SU-DHL-6 (cell line): ENCODE measurements around the gene PDE8B.

Experiments
- H2AFZ ChIP-seq: fragments of 200-600 bp; sonication (generic); 2 replicates; pipeline ENCODE4 v1.6.1; 2014; ENCODE audit warnings: low read depth, mild to moderate bottlenecking, moderate library complexity, mixed read lengths, antibody characterized with exemption, low read length; ENCODE audit not compliant: severe bottlenecking
- H3F3A ChIP-seq: fragments of 200-600 bp; shearing (Covaris generic); 2 replicates; pipeline ENCODE4 v1.6.0; 2016; ENCODE audit warnings: antibody characterized with exemption, mild to moderate bottlenecking; ENCODE audit not compliant: insufficient read depth
- H3K27ac ChIP-seq: fragments of 200-600 bp; sonication (generic); 2 replicates; pipeline ENCODE4 v1.5.1; 2016; ENCODE audit warnings: low read depth, mild to moderate bottlenecking, low read length, moderate library complexity, mixed read lengths
- H3K27me3 ChIP-seq: fragments of 200-600 bp; sonication (generic), shearing (Covaris generic); 2 replicates; pipeline ENCODE4 v1.6.0; 2014; ENCODE audit warnings: mild to moderate bottlenecking, low read length
- H3K36me3 ChIP-seq: fragments of 200-600 bp; sonication (generic); 2 replicates; pipeline ENCODE4 v1.6.1; 2014; ENCODE audit warnings: mild to moderate bottlenecking, low read length, mixed read lengths
- H3K4me2 ChIP-seq: fragments of 300-600, 200-600 bp; shearing (Covaris generic), sonication (generic); 2 replicates; pipeline ENCODE4 v1.6.0; 2014; ENCODE audit warnings: low read length, low read depth, mild to moderate bottlenecking; ENCODE audit not compliant: poor library complexity, severe bottlenecking
- H3K4me3 ChIP-seq: fragments of 200-600 bp; sonication (generic); 2 replicates; pipeline ENCODE4 v1.5.1; 2014; ENCODE audit warnings: antibody characterized with exemption, low read length, mild to moderate bottlenecking, mixed read lengths; ENCODE audit not compliant: insufficient read depth, poor library complexity, severe bottlenecking
- H3K79me2 ChIP-seq: fragments of 200-600 bp; sonication (generic); 2 replicates; pipeline ENCODE4 v1.6.1; 2014; ENCODE audit warnings: mild to moderate bottlenecking, low read length, moderate library complexity; ENCODE audit not compliant: insufficient read depth
- H3K9ac ChIP-seq: fragments of 200-600 bp; sonication (generic); 2 replicates; pipeline ENCODE4 v1.7.0; 2014; ENCODE audit warnings: mild to moderate bottlenecking, low read length
- H3K9me2 ChIP-seq: fragments of 200-600 bp; sonication (generic); replicated peaks from 2 replicates; pipeline ENCODE4 v1.6.1; 2014; ENCODE audit warnings: low read length; ENCODE audit not compliant: insufficient read depth
- H3K9me3 ChIP-seq: fragments of 200-600 bp; sonication (generic); 2 replicates; pipeline ENCODE4 v1.6.1; 2014; ENCODE audit warnings: low read length, mixed read lengths; ENCODE audit not compliant: insufficient read depth
- H4K20me1 ChIP-seq: fragments of 200-600 bp; sonication (generic); 2 replicates; pipeline ENCODE4 v1.6.1; 2014; ENCODE audit warnings: low read depth, mild to moderate bottlenecking, antibody characterized with exemption, low read length, moderate library complexity, mixed read lengths
- EZH2phosphoT487 ChIP-seq: fragments of 200-600 bp; sonication (generic), shearing (Covaris generic); conservative IDR thresholded peaks from 2 replicates; pipeline ENCODE4 v1.6.1; 2018; ENCODE audit warnings: mild to moderate bottlenecking, antibody characterized with exemption, low read length, moderate library complexity, mixed read lengths
- TF ChIP-seq, protein P1 (sequence below): fragments of 200-600 bp; sonication (generic); IDR thresholded peaks from one replicate; pipeline ENCODE4 v1.5.1; 2017; ENCODE audit warnings: antibody characterized with exemption, mild to moderate bottlenecking, low read length, moderate library complexity; ENCODE audit not compliant: insufficient read depth, poor library complexity, severe bottlenecking

The PDE8B gene

GRCh38 chr5:77309140-77309539, 98.7 kb downstream of the PDE8B start:
- H2AFZ ChIP-seq, result no peak overlapping the region
- H3K9me2 ChIP-seq, result no peaks in the 10 kb centered on the region
- no peaks in the 10 kb centered on the region for H3K27me3 ChIP-seq
- H4K20me1 ChIP-seq, result no peaks in the 10 kb centered on the region
- H3K9ac ChIP-seq, result no peak overlapping the region
- no peak overlapping the region for H3K4me3 ChIP-seq
- no peaks in the 10 kb centered on the region for H3K79me2 ChIP-seq
- no peaks in the 10 kb centered on the region for H3F3A ChIP-seq
- TF ChIP-seq EZH2phosphoT487, result no peak
- TF ChIP-seq, protein P1, sequence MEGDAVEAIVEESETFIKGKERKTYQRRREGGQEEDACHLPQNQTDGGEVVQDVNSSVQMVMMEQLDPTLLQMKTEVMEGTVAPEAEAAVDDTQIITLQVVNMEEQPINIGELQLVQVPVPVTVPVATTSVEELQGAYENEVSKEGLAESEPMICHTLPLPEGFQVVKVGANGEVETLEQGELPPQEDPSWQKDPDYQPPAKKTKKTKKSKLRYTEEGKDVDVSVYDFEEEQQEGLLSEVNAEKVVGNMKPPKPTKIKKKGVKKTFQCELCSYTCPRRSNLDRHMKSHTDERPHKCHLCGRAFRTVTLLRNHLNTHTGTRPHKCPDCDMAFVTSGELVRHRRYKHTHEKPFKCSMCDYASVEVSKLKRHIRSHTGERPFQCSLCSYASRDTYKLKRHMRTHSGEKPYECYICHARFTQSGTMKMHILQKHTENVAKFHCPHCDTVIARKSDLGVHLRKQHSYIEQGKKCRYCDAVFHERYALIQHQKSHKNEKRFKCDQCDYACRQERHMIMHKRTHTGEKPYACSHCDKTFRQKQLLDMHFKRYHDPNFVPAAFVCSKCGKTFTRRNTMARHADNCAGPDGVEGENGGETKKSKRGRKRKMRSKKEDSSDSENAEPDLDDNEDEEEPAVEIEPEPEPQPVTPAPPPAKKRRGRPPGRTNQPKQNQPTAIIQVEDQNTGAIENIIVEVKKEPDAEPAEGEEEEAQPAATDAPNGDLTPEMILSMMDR, result no peak
- H3K27ac ChIP-seq, result no peak overlapping the region
- no peaks in the 10 kb centered on the region for H3K9me3 ChIP-seq
- no peaks in the 10 kb centered on the region for H3K36me3 ChIP-seq
- no peak overlapping the region for H3K4me2 ChIP-seq

GRCh38 chr5:77310494-77311213, 100.2 kb downstream of the PDE8B start:
- H3K4me2 ChIP-seq, result no peak overlapping the region
- H2AFZ ChIP-seq, result no peak overlapping the region
- H4K20me1 ChIP-seq, result no peaks in the 10 kb centered on the region
- no peak overlapping the region for H3K9ac ChIP-seq
- H3K27ac ChIP-seq, result no peak overlapping the region
- TF ChIP-seq EZH2phosphoT487, result no peak
- TF ChIP-seq, protein P1, result no peak
- H3K9me2 ChIP-seq, result no peaks in the 10 kb centered on the region
- no peaks in the 10 kb centered on the region for H3K79me2 ChIP-seq
- no peaks in the 10 kb centered on the region for H3K9me3 ChIP-seq
- H3K36me3 ChIP-seq, result no peaks in the 10 kb centered on the region
- H3K27me3 ChIP-seq, result no peaks in the 10 kb centered on the region
- no peaks in the 10 kb centered on the region for H3F3A ChIP-seq
- no peak overlapping the region for H3K4me3 ChIP-seq

DNA sequence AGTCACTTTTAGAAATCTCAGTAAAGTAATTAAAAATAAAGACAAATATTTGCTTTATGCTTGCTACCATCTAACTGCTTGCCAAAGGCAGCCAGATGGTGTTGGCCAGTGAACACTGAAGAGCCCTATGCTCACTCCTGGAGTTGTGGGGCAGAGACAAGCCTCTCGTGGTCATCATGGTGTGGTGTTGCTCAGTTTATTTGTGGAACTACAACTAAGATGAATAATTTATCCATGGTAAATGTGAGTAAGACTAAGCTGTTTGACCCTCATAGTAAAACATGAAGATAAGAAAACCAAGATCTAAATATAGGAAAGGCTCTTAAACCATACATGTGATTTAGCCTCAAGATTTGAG, 100.7 kb downstream of the PDE8B start:
- Histone ChIP-seq H3F3A (no peaks in the 10 kb centered on the region), H3K27ac (no peak overlapping the region), H3K4me2 (no peak overlapping the region), H3K27me3 (no peaks in the 10 kb centered on the region), H3K9me2 (no peaks in the 10 kb centered on the region), H3K79me2 (no peaks in the 10 kb centered on the region), H2AFZ (no peak overlapping the region), H3K9me3 (no peaks in the 10 kb centered on the region), H3K36me3 (no peaks in the 10 kb centered on the region), H3K9ac (no peak overlapping the region), H4K20me1 (no peaks in the 10 kb centered on the region), H3K4me3 (no peak overlapping the region)
- no peak for TF ChIP-seq EZH2phosphoT487
- TF ChIP-seq, protein P1, result no peak
